K562 (cell line): Measurements from ENCODE around the gene TEX52. TPM values are rescaled to one million over a fixed set of nuclear protein-coding genes. Genes with fewer than 3 reads are reported as not detected.

Source experiments
- CBX8 ChIP-seq: fragments of 200-600 bp; sonication (generic); IDR thresholded peaks from 2 replicates; pipeline ENCODE4 v1.6.1; 2012; ENCODE audit warnings: borderline replicate concordance, mixed run types, low read depth, mild to moderate bottlenecking, moderate library complexity, mixed read lengths, low read length, control low read depth, inconsistent platforms; ENCODE audit not compliant: poor library complexity, severe bottlenecking; ENCODE audit errors: extremely low read depth
- CCAR2 ChIP-seq: fragments of 200-400 bp; formaldehyde crosslinking; IDR thresholded peaks from 2 replicates; pipeline ENCODE4 v1.6.1; 2017; ENCODE audit warnings: mild to moderate bottlenecking, low read depth, low read length
- HDGF ChIP-seq: fragments of 450-650 bp; IDR thresholded peaks from 2 replicates; pipeline ENCODE4 v1.6.1; 2016
- NCOA1 ChIP-seq: fragments of 450-650 bp; IDR thresholded peaks from 2 replicates; pipeline ENCODE4 v1.6.1; 2016; ENCODE audit warnings: low read depth
- NR4A1 ChIP-seq, 2 experiments: fragments of 250-450 bp in 1 of 2; fragments of 450-650 bp in 1 of 2; sonication (Bioruptor Pico) in 1 of 2; IDR thresholded peaks; 2 replicates each; pipeline versions ENCODE4 v1.4.0 to v1.6.1; 2016 to 2020; ENCODE audit warnings: mild to moderate bottlenecking in 2 of 2, missing compliant biosample characterization in 1 of 2, missing genetic modification characterization in 1 of 2, moderate library complexity in 1 of 2
- NUFIP1 ChIP-seq: fragments of 450-650 bp; IDR thresholded peaks from 2 replicates; pipeline ENCODE4 v1.6.1; 2018; ENCODE audit not compliant: partially characterized antibody
- POLR2AphosphoS5 ChIP-seq: IDR thresholded peaks from 2 replicates; pipeline ENCODE4 v1.6.1; 2011; ENCODE audit warnings: mild to moderate bottlenecking, low read depth, low read length, moderate library complexity; ENCODE audit not compliant: control insufficient read depth, insufficient read depth
- POLR2H ChIP-seq: IDR thresholded peaks from 2 replicates; pipeline ENCODE4 v1.6.1; 2016; ENCODE audit warnings: missing genetic modification characterization, low read depth, mild to moderate bottlenecking, control low read depth, missing compliant biosample characterization, moderate library complexity
- SMAD3 ChIP-seq: fragments of 450-650 bp; formaldehyde crosslinking; conservative IDR thresholded peaks from 2 replicates; pipeline ENCODE4 v1.4.0; 2020; ENCODE audit warnings: mild to moderate bottlenecking
- SP1 ChIP-seq: sonication (generic); formaldehyde crosslinking; IDR thresholded peaks from 2 replicates; pipeline ENCODE4 v1.8.1; 2022; ENCODE audit warnings: mild to moderate bottlenecking, missing genetic modification reagents
- SPI1 ChIP-seq: IDR thresholded peaks from 2 replicates; pipeline ENCODE4 v1.6.1; 2011; ENCODE audit warnings: low read depth, low read length, control low read depth, borderline replicate concordance
- STAT5A ChIP-seq: IDR thresholded peaks from 2 replicates; pipeline ENCODE4 v1.6.1; 2012; ENCODE audit warnings: low read length, inconsistent platforms, borderline replicate concordance
- ZBTB43 ChIP-seq: sonication (generic); formaldehyde crosslinking; IDR thresholded peaks from 2 replicates; pipeline ENCODE4 v1.8.0; 2023; ENCODE audit warnings: mild to moderate bottlenecking, missing genetic modification reagents
- ZC3H4 ChIP-seq: sonication (generic); formaldehyde crosslinking; IDR thresholded peaks from 2 replicates; pipeline ENCODE4 v1.9.0; 2021; ENCODE audit warnings: missing genetic modification reagents, borderline replicate concordance
- ZNF121 ChIP-seq: sonication (generic); formaldehyde crosslinking; conservative IDR thresholded peaks from 2 replicates; pipeline ENCODE4 v1.8.0; 2022; ENCODE audit warnings: missing genetic modification reagents
- polyA plus RNA-seq, 8 experiments: library from polyadenylated mRNA; depleted of rRNA in 4 of 8; stranded (reverse) in 5 of 8; unstranded in 3 of 8; fragments of >200 nt; fragmentation: Nextera tagmentation in 2 of 8; fragmentation: Illumina TruSeq in 1 of 8; extraction: Ambion mirVana in 2 of 8; extraction: Trizol in 1 of 8; gene quantifications; 2 replicates each; pipeline versions ENCODE4 v1.2.1 to v1.2.3, GENCODE V29; 2011 to 2014; ENCODE audit warnings: inconsistent platforms in 1 of 8, missing spikeins in 1 of 8
- total RNA-seq, 7 experiments: library from RNA; depleted of rRNA in 6 of 7; stranded (reverse); fragments of >200 nt in 6 of 7; fragmentation: Illumina TruSeq in 2 of 7; extraction: Trizol in 2 of 7; gene quantifications; 2 replicates each; pipeline versions ENCODE4 v1.2.1 to v1.2.3, GENCODE V29; 2011 to 2021; ENCODE audit warnings: low replicate concordance in 1 of 7
- TF ChIP-seq, protein P1 (sequence below), 2 experiments: fragments of 450-650 bp in 1 of 2; sonication (generic) in 1 of 2; formaldehyde crosslinking in 1 of 2; IDR thresholded peaks in 1 of 2; conservative IDR thresholded peaks in 1 of 2; 2 replicates each; pipeline versions ENCODE4 v1.6.1 to v1.8.1; 2016 to 2023; ENCODE audit warnings: mild to moderate bottlenecking in 2 of 2, moderate library complexity in 2 of 2, inconsistent platforms in 1 of 2, missing genetic modification reagents in 1 of 2
- TF ChIP-seq, protein P2 (sequence below): sonication (generic); formaldehyde crosslinking; IDR thresholded peaks from 2 replicates; pipeline ENCODE4 v1.8.0; 2022; ENCODE audit warnings: missing genetic modification reagents, mild to moderate bottlenecking, borderline replicate concordance

The TEX52 gene
- total and polyA plus RNA-seq, 9 of the 15 experiments (the other 6 are each of a cell fraction or from before 2014, with no cell fraction given), result not detected

GRCh38 chr12:2890388-2891239 lies 33.8 kb upstream of the TEX52 start, which contains the start of gene TULP3 (continued):
- TF ChIP-seq POLR2H (tag), result no peak; the same call in 1 of the 2 replicates
- TF ChIP-seq, protein P1, sequence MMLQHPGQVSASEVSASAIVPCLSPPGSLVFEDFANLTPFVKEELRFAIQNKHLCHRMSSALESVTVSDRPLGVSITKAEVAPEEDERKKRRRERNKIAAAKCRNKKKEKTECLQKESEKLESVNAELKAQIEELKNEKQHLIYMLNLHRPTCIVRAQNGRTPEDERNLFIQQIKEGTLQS (IDR thresholded peaks at IDR 0.05), result no peak
- TF ChIP-seq, protein P1 (CRISPR knock-in tag; conservative IDR thresholded peaks at IDR 0.05), result no peak
- no peak for TF ChIP-seq SPI1
- no peak for TF ChIP-seq SMAD3 (CRISPR knock-in tag)
- TF ChIP-seq SP1 (CRISPR knock-in tag), result no peak
- TF ChIP-seq NCOA1, result no peak
- no peak for TF ChIP-seq ZC3H4 (CRISPR knock-in tag)
- TF ChIP-seq ZBTB43, result no peak
- no peak for TF ChIP-seq HDGF
- no peak for TF ChIP-seq NUFIP1
- no peak for TF ChIP-seq NR4A1 (CRISPR knock-in tag; IDR thresholded peaks at IDR 0.05)
- no peak for TF ChIP-seq NR4A1 (tag; IDR thresholded peaks at IDR 0.05)
- TF ChIP-seq, protein P2, sequence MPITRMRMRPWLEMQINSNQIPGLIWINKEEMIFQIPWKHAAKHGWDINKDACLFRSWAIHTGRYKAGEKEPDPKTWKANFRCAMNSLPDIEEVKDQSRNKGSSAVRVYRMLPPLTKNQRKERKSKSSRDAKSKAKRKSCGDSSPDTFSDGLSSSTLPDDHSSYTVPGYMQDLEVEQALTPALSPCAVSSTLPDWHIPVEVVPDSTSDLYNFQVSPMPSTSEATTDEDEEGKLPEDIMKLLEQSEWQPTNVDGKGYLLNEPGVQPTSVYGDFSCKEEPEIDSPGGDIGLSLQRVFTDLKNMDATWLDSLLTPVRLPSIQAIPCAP (CRISPR knock-in tag), result no peak
- no peak for TF ChIP-seq STAT5A
- no peak for TF ChIP-seq POLR2AphosphoS5
- no peak for TF ChIP-seq ZNF121 (CRISPR knock-in tag)
- TF ChIP-seq CCAR2, result no peak
- TF ChIP-seq CBX8, result no peak
